ENCODE data around the gene NPIPB6.
"Not testable (repeated sequence)": the region's sequence is repeated elsewhere in the genome, so short reads cannot be mapped to it uniquely, and the experiment has no call there.

- TF ChIP-seq POLR2A (IDR thresholded peaks at IDR 0.05); CTCF (IDR thresholded peaks at IDR 0.05 in 8 of 11, conservative IDR thresholded peaks at IDR 0.05 in 3 of 11); POLR2AphosphoS5 (IDR thresholded peaks at IDR 0.05): not testable (repeated sequence)
Measured at GRCh38 chr16:28332632-28333031, 30.7 kb downstream of the NPIPB6 start.

All from spleen (tissue), 7 donors.